Activated T-helper 2 cell treated with anti-CD3 and anti-CD28 coated beads, Interferon-gamma antibody, Interleukin-2, Interleukin-4, amounts not matched to agents 10 μg/mL and 5 μg/mL and 100 μg/mL, durations not matched to agents 14 hours and 24 hours and 36 hours (primary cell): ENCODE data around the gene LASP1NB.

Experiments used
- DNase-seq: peaks from one replicate; pipeline ENCODE4 v3.0.0; 2021; ENCODE audit warnings: low spot score
- H3K27ac Mint-ChIP-seq: one replicate; pipeline ENCODE4 v1.8.0; 2021; ENCODE audit warnings: mixed read lengths
- H3K27me3 Mint-ChIP-seq: one replicate; pipeline ENCODE4 v1.8.0; 2021; ENCODE audit warnings: low read depth, mixed read lengths
- H3K36me3 Mint-ChIP-seq: one replicate; pipeline ENCODE4 v1.8.0; 2021; ENCODE audit warnings: low read depth, mixed read lengths
- H3K4me1 Mint-ChIP-seq: one replicate; pipeline ENCODE4 v1.8.0; 2021; ENCODE audit warnings: low read depth, mixed read lengths
- H3K4me3 Mint-ChIP-seq: one replicate; pipeline ENCODE4 v1.8.0; 2021; ENCODE audit warnings: low read depth, mild to moderate bottlenecking, moderate library complexity, mixed read lengths
- H3K9me3 Mint-ChIP-seq: one replicate; pipeline ENCODE4 v1.8.0; 2021; ENCODE audit warnings: mixed read lengths
- intact Hi-C: fragments of 100-400 bp; cut with micrococcal nuclease; formaldehyde crosslinking; loops from one replicate; pipeline ENCODE4 v1.15.1; 2023

The LASP1NB gene

GRCh38 chr17:38925263-38925995, at the start of gene LASP1NB:
Gene LASP1NB (plus strand): TSS chr17:38925614.
- intact Hi-C loops: no loop called here
- no peak within 1 kb of the TSS for H3K4me3 Mint-ChIP-seq
- no peaks in the 10 kb centered on the region for H3K27me3 Mint-ChIP-seq
- H3K4me1 Mint-ChIP-seq: peaks cover 24% of the 10 kb centered on the region
- H3K9me3 Mint-ChIP-seq: no peaks in the 10 kb centered on the region
- H3K36me3 Mint-ChIP-seq: peaks cover 2% of the 10 kb centered on the region
- H3K27ac Mint-ChIP-seq: no peak within 1 kb of the TSS
- no peak for DNase-seq

- H3K27me3 Mint-ChIP-seq: no peaks in the 10 kb centered on the region
- H3K4me1 Mint-ChIP-seq: peaks cover 51% of the 10 kb centered on the region
- no peak overlapping the region for H3K4me3 Mint-ChIP-seq
- no peaks in the 10 kb centered on the region for H3K9me3 Mint-ChIP-seq
- intact Hi-C loops: no loop called here
- DNase-seq: no peak
- H3K27ac Mint-ChIP-seq: peak overlapping the region; percentile 67
- peaks cover 57% of the 10 kb centered on the region for H3K36me3 Mint-ChIP-seq
Observed at GRCh38 chr17:38877130-38877851, 48.1 kb upstream of the LASP1NB start.

DNA sequence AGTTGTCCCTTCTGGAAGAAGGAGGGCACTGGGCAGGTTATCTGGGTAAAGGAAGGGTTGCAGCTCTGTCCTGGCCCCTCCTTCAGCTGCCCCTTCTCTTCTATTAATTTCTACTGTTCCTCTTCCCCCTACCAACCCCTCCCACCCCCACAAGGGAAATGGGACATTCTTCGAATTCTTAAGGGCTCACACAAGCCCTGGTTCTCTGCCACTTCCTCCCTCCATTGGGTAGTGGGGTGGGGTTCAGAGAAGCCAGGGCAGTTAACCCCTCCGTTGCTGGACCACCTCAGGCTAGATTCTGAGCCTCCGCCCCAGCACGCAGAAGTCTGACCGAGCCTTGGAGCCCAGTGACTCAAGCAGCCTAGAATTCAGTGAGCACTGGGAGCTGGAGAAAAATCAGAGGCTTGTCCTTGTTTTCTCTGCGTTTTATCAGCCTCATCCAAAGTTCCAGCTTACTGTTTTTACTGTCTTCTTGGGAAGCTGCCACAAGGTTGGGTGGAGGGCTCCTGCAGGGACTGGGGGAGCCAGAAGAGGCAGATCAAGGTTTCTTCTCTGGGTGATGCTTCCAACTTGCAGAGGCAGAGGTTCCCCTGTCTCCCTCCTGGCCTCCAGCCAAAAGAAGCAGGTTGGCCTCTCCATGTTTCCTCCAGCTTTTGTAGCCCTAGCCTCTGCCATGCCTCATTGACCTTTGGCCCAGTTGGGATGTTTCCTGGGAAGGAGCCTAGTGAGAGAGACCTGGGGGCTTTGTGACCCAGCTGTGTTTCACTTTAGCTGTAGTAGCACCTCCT, 45.3 kb upstream of the LASP1NB start:
- peak overlapping the region; percentile 50 for H3K27ac Mint-ChIP-seq
- intact Hi-C loops: no loop called here
- H3K9me3 Mint-ChIP-seq: no peaks in the 10 kb centered on the region
- no peak for DNase-seq
- no peak overlapping the region for H3K4me3 Mint-ChIP-seq
- peaks cover 58% of the 10 kb centered on the region for H3K4me1 Mint-ChIP-seq
- H3K27me3 Mint-ChIP-seq: no peaks in the 10 kb centered on the region
- peaks cover 72% of the 10 kb centered on the region for H3K36me3 Mint-ChIP-seq

DNA sequence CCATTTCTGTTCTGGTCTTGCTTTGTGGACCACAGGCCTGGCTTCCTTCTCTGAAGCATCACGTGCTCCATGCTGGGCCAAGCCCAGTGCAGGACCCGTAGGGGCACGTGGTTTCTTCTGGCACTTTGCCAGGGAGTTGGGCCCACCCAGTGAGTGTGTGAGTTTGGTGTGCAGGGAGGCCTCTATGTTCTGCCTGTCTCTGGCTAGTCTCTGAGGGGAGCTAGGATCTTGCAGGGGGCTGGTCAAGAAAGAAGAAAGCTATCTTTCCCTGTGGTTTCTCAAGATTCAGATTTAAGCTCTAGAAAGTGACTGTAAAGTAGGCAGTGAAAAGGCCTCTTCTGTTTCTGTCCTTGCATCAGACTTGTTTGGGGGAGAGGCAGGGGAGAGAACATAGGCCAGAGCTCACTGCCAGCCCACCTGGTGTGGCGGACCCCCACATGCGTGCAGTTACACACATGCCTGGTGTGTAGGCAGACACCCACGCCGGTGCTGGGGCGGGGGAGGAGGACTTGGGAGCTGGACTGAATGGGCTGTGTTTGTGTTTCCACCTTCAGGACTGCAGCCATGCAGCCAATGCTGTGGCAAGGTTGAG, 43.7 kb upstream of the LASP1NB start:
- Mint-ChIP-seq H3K27ac (peak overlapping the region; percentile 51), H3K9me3 (no peaks in the 10 kb centered on the region), H3K27me3 (no peaks in the 10 kb centered on the region), H3K36me3 (peaks cover 82% of the 10 kb centered on the region), H3K4me3 (no peak overlapping the region), H3K4me1 (peaks cover 72% of the 10 kb centered on the region)
- intact Hi-C loops: no loop called here
- DNase-seq: no peak

GRCh38 chr17:38882870-38883269, 42.5 kb upstream of the LASP1NB start:
- H3K27me3 Mint-ChIP-seq: no peaks in the 10 kb centered on the region
- H3K27ac Mint-ChIP-seq: peak overlapping the region; percentile 66
- DNase-seq: no peak
- H3K4me3 Mint-ChIP-seq: no peak overlapping the region
- peaks cover 78% of the 10 kb centered on the region for H3K36me3 Mint-ChIP-seq
- H3K9me3 Mint-ChIP-seq: no peaks in the 10 kb centered on the region
- intact Hi-C loops: loop anchor here (1.0 kb wide), 1 partner anchor 8 kb away; no protein-coding TSS in a partner anchor
- peaks cover 68% of the 10 kb centered on the region for H3K4me1 Mint-ChIP-seq

DNA sequence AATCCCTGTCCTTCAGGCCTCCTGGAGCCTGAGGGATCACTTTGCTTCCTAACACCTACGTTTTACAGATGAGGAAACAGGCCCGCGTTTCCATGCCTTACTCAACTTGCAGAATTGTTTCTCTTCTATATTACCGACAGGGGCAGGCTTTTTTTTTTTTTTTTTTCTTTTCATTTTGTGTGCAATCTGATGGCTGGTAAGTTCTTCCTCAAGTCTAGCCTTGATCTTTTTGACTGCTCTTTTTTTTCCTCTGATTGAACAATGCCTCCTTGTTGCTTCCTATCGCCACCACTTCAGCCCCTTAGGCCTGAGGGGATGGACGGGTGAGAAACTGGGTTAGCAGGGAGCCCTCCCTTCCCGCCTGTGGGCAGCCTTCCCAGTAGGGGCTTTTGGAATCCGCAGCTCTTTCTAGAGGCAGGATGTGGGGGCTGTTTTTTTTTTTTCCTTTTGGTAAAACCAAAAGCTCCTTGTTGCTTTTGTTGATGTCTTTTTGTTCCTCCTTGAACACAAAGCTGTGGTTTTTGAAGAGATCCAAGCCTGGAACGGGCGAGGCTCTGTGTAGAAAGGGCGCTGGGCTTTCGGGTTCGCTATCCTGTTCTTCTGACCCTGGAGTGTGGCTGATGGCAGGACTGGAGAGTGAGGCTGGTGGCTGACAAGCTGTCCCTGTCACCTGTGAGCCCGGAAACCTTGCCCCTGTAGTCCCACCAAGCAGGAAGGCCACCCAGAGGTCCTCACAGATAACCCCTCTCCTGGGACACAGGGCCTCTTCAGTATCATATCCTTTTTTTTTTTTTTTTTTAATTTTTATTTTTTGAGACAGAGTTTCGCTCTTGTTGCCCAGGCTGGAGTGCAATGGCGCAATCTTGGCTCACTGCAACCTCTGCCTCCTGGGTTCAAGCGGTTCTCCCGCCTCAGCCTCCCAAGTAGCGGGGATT, 41.6 kb upstream of the LASP1NB start:
- intact Hi-C loops: loop anchor here (1.0 kb wide), 1 partner anchor 7 kb away; no protein-coding TSS in a partner anchor
- peak overlapping the region; percentile 66 for H3K27ac Mint-ChIP-seq
- H3K4me1 Mint-ChIP-seq: peaks cover 66% of the 10 kb centered on the region
- DNase-seq: no peak
- peak overlapping the region; percentile 55 for H3K4me3 Mint-ChIP-seq
- peaks cover 76% of the 10 kb centered on the region for H3K36me3 Mint-ChIP-seq
- no peaks in the 10 kb centered on the region for H3K9me3 Mint-ChIP-seq
- H3K27me3 Mint-ChIP-seq: no peaks in the 10 kb centered on the region

GRCh38 chr17:38885044-38885727, 40.2 kb upstream of the LASP1NB start:
- intact Hi-C loops: no loop called here
- Mint-ChIP-seq H3K36me3 (peaks cover 75% of the 10 kb centered on the region), H3K4me1 (peaks cover 69% of the 10 kb centered on the region), H3K9me3 (no peaks in the 10 kb centered on the region), H3K4me3 (no peak overlapping the region), H3K27ac (peak overlapping the region; percentile 50), H3K27me3 (no peaks in the 10 kb centered on the region)
- no peak for DNase-seq

GRCh38 chr17:38885728-38886642, 39.4 kb upstream of the LASP1NB start:
- no peak overlapping the region for H3K4me3 Mint-ChIP-seq
- intact Hi-C loops: no loop called here

DNA sequence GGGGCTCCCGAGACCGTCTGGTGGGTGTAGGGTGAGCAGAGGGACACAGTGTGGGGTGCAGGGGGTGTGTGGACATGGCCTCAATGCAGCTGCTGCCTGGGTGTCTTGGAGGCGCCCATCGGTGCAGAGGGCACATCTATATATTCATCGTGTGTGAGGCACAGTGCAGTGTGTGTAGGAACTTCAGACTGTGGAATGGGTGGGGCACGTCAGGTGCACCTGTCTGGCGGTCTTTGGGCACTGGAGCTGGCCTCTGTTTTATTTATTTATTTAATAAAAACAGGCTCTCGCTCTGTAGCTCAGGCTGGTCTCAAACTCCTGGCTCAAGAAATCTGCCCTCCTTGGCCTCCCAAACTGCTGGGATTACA, 38.8 kb upstream of the LASP1NB start:
- H3K4me3 Mint-ChIP-seq: no peak overlapping the region

More at GRCh38 chr17:38885728-38886642, 39.4 kb upstream of the LASP1NB start:
- Mint-ChIP-seq H3K4me1 (peaks cover 74% of the 10 kb centered on the region), H3K27me3 (no peaks in the 10 kb centered on the region), H3K36me3 (peaks cover 76% of the 10 kb centered on the region), H3K27ac (peak overlapping the region; percentile 50), H3K9me3 (no peaks in the 10 kb centered on the region)
- no peak for DNase-seq

GRCh38 chr17:38888842-38889241, 36.6 kb upstream of the LASP1NB start:
- Mint-ChIP-seq H3K4me1 (peaks cover 69% of the 10 kb centered on the region), H3K27me3 (no peaks in the 10 kb centered on the region), H3K27ac (peak overlapping the region; percentile 42), H3K9me3 (no peaks in the 10 kb centered on the region), H3K36me3 (peaks cover 63% of the 10 kb centered on the region), H3K4me3 (no peak overlapping the region)
- DNase-seq: no peak
- intact Hi-C loops: no loop called here

More for the DNA sequence above, 38.8 kb upstream of the LASP1NB start:
- Mint-ChIP-seq H3K27ac (no peak overlapping the region), H3K9me3 (no peaks in the 10 kb centered on the region), H3K4me1 (peaks cover 73% of the 10 kb centered on the region), H3K36me3 (peaks cover 74% of the 10 kb centered on the region), H3K27me3 (no peaks in the 10 kb centered on the region)
- intact Hi-C loops: no loop called here
- no peak for DNase-seq
